GM10248 (cell line): ENCODE data around the gene RELCH.

Source experiments
- CTCF ChIA-PET: fragments of 300-600 bp; sonication (Branson Sonifier 250); formaldehyde crosslinking; extraction: SDS; loops from one replicate; lab custom pipeline; 2021; ENCODE audit warnings: antibody characterized with exemption; lab: Yijun Ruan, JAX
- POLR2A ChIA-PET: fragments of 350-650 bp; sonication (Branson Sonifier 250); formaldehyde crosslinking; extraction: SDS; loops from one replicate; lab custom pipeline; 2020; ENCODE audit warnings: antibody characterized with exemption; lab: Yijun Ruan, JAX
- DNase-seq: peaks from one replicate; pipeline ENCODE4 v3.0.0; 2012; ENCODE audit errors: extremely low spot score
- TF ChIP-seq, protein P1 (sequence below): IDR thresholded peaks from 2 replicates; pipeline ENCODE4 v1.5.1; 2012; ENCODE audit warnings: mild to moderate bottlenecking, low read depth; ENCODE audit errors: extremely low read depth, missing control alignments, control extremely low read depth

The RELCH gene

GRCh38 chr18:62239475-62239874 is 52.4 kb downstream of the RELCH start:
- ChIA-PET CTCF (interaction anchor here (0.6 to 2.0 kb wide), 3 partner anchors 10 to 50 kb away, joined by 3 to 23 read pairs (median 3); no protein-coding TSS in a partner anchor), POLR2A (no interaction called here)
- no peak for DNase-seq
- TF ChIP-seq, protein P1, sequence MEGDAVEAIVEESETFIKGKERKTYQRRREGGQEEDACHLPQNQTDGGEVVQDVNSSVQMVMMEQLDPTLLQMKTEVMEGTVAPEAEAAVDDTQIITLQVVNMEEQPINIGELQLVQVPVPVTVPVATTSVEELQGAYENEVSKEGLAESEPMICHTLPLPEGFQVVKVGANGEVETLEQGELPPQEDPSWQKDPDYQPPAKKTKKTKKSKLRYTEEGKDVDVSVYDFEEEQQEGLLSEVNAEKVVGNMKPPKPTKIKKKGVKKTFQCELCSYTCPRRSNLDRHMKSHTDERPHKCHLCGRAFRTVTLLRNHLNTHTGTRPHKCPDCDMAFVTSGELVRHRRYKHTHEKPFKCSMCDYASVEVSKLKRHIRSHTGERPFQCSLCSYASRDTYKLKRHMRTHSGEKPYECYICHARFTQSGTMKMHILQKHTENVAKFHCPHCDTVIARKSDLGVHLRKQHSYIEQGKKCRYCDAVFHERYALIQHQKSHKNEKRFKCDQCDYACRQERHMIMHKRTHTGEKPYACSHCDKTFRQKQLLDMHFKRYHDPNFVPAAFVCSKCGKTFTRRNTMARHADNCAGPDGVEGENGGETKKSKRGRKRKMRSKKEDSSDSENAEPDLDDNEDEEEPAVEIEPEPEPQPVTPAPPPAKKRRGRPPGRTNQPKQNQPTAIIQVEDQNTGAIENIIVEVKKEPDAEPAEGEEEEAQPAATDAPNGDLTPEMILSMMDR: no peak

GRCh38 chr18:62242955-62243354 is 55.9 kb downstream of the RELCH start:
- CTCF ChIA-PET: interaction anchor here (1.5 to 1.6 kb wide), 2 partner anchors 9 to 12 kb away, joined by 5 to 7 read pairs; no protein-coding TSS in a partner anchor
- POLR2A ChIA-PET: no interaction called here
- TF ChIP-seq, protein P1: no peak
- no peak for DNase-seq

DNA sequence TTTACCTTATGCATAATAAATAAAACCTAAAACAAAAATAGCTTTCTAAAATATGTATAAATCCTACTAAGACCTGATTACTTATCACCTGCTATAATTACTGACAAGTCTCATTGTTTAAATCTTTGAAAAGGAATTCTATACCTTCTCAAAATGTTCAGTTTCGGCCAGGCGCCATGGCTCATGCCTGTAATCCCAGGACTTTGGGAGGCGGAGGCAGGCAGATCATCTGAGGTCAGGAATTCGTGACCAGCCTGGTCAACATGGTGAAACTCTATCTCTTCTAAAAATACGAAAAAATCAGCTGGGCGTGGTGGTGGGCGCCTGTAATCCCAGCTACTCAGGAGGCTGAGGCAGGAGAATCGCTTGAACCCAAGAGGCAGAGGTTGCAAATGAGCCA is 58.1 kb downstream of the RELCH start:
- TF ChIP-seq, protein P1: no peak
- no peak for DNase-seq
- CTCF ChIA-PET: interaction anchor here (2.0 kb wide), 1 partner anchor 58 kb away, joined by 5 read pairs; the partner anchor contains the start of gene RELCH
- POLR2A ChIA-PET: no interaction called here

- CTCF ChIA-PET: interaction anchor here (1.0 to 5.9 kb wide), 3 partner anchors 12 to 64 kb away, joined by 3 to 64 read pairs (median 5); partner anchors contain the start of gene RELCH
- DNase-seq: no peak
- POLR2A ChIA-PET: no interaction called here
- TF ChIP-seq, protein P1: no peak
Measured at GRCh38 chr18:62245699-62246098, 58.6 kb downstream of the RELCH start.

DNA sequence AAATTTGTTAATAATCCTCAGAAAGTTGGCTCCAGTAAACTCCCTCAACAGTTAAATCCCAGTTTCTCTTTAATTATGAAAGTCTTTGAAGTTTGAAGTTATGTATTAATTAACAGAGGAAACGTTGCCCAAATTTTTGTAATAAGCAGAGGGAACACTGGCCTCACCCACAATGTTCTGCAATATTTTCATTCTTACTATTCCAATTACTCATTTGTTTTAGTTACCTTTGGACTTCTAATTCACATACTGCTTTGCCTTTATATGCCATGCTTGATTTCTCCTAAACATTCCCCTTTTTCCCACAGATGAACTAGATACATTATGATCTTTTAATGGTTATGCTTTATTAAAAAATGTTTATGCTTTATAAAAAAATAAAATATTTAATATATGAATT is 61.3 kb downstream of the RELCH start:
- CTCF ChIA-PET: interaction anchor here (0.9 to 5.9 kb wide), 19 partner anchors 8 to 273 kb away, joined by 3 to 64 read pairs (median 4); partner anchors contain the start of genes PIGN and RELCH
- TF ChIP-seq, protein P1: no peak
- POLR2A ChIA-PET: interaction anchor here (0.6 kb wide), 1 partner anchor 47 kb away, joined by 4 read pairs; no protein-coding TSS in a partner anchor
- no peak for DNase-seq

GRCh38 chr18:62249478-62250097 is 62.5 kb downstream of the RELCH start:
- TF ChIP-seq, protein P1: peak; percentile 73
- peak; percentile 48 for DNase-seq
- CTCF ChIA-PET: interaction anchor here (0.6 to 5.9 kb wide), 33 partner anchors 9 to 172 kb away, joined by 3 to 64 read pairs (median 4); partner anchors contain the start of genes PIGN and RELCH
- POLR2A ChIA-PET: no interaction called here
